GM12865 (cell line): ENCODE data around the gene VSTM5.

Experiments used
- DNase-seq: peaks from one replicate; pipeline ENCODE4 v3.0.0; 2010; ENCODE audit warnings: low read depth
- H3K4me3 ChIP-seq: 2 replicates; pipeline ENCODE4 v1.5.1; 2011; ENCODE audit warnings: mild to moderate bottlenecking, low read depth, low read length, control low read depth
- TF ChIP-seq, protein P1 (sequence below): IDR thresholded peaks from 2 replicates; pipeline ENCODE4 v1.5.1; 2011; ENCODE audit warnings: low read length, control low read depth, low read depth, inconsistent platforms; ENCODE audit not compliant: insufficient read depth; ENCODE audit errors: missing control alignments

The VSTM5 gene

GRCh38 chr11:93832780-93833179 lies 17.6 kb downstream of the VSTM5 start:
- H3K4me3 ChIP-seq: no peak overlapping the region
- no peak for DNase-seq
- TF ChIP-seq, protein P1, sequence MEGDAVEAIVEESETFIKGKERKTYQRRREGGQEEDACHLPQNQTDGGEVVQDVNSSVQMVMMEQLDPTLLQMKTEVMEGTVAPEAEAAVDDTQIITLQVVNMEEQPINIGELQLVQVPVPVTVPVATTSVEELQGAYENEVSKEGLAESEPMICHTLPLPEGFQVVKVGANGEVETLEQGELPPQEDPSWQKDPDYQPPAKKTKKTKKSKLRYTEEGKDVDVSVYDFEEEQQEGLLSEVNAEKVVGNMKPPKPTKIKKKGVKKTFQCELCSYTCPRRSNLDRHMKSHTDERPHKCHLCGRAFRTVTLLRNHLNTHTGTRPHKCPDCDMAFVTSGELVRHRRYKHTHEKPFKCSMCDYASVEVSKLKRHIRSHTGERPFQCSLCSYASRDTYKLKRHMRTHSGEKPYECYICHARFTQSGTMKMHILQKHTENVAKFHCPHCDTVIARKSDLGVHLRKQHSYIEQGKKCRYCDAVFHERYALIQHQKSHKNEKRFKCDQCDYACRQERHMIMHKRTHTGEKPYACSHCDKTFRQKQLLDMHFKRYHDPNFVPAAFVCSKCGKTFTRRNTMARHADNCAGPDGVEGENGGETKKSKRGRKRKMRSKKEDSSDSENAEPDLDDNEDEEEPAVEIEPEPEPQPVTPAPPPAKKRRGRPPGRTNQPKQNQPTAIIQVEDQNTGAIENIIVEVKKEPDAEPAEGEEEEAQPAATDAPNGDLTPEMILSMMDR: no peak

DNA sequence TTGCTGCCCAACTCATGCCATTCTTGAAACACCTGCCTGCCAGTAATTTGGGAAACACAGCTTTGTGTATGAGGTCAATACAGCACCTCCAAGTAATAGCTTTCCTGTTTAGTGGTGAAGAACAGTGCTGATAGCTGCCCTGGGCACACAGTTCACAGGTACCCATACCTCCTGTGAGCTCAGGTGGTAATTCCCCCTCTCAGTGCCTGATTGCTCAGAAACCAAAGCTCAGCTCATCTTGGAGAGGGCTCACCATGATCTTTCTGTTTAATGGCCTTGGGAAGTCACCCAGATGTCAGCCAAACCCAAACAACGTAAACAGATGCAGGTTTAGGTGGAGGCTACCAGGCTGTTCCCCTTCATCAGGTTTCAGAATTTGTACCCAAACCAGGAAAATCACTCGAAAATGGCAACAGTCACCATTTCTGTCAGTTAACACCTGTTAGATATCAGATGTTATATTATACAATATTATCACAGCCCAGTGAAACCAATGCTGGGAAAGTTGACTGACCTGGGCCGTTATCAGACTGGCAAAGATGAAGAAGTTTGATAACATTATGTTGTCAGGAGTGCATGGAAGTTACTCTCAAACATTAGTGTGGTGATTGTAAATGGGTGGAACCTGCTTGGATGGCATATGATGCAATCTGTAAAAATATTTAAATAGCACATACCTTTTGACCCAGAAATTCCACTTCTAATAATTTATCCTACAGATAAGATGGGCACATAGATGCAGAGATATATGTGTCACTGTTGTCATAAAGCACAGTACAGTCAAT lies 18.9 kb downstream of the VSTM5 start:
- H3K4me3 ChIP-seq: no peak overlapping the region
- DNase-seq: no peak
- TF ChIP-seq, protein P1: no peak

DNA sequence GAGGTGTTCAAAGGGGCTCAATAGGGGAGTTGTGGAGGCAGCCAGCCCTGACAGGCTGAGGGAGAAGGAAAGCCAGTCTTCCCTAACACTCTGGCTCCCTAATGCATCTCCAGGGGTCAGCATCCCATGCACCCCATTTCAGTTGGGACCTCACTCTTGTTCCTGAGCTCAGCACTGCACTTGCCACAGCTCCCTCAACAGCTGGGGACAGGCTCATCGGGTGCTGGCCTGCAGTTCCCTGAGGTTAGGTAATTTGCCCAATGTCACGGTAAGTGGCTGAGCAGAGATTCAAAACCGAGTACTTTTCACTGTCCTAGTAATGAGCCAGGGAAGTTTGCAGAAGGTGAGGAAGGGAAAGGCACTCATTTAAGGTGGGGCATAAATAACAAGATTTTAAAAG lies 20.8 kb downstream of the VSTM5 start:
- TF ChIP-seq, protein P1: no peak
- no peak for DNase-seq
- no peak overlapping the region for H3K4me3 ChIP-seq

DNA sequence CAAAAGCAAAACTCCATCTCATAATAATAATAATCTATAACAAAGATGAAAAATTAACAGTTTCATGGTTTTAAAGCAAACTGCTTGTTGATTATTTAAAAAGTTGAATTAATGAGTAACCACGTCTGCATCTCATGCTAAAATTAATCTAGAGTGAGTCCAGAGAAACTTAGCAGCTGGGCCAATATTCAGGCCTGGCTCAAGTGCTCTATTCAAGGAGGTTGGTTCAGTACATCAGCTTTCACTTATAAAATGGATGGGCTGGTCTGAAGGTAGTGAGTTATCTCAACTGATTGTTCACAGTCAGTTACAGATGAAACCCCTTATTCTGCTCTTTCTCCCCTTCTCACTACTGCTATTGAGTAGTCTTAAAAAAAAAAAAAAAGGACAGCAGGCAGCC lies 23.1 kb downstream of the VSTM5 start:
- no peak overlapping the region for H3K4me3 ChIP-seq
- TF ChIP-seq, protein P1: no peak
- no peak for DNase-seq

- DNase-seq: no peak
- TF ChIP-seq, protein P1: no peak
- no peak overlapping the region for H3K4me3 ChIP-seq
Measured at GRCh38 chr11:93823210-93823609, 27.2 kb downstream of the VSTM5 start.

DNA sequence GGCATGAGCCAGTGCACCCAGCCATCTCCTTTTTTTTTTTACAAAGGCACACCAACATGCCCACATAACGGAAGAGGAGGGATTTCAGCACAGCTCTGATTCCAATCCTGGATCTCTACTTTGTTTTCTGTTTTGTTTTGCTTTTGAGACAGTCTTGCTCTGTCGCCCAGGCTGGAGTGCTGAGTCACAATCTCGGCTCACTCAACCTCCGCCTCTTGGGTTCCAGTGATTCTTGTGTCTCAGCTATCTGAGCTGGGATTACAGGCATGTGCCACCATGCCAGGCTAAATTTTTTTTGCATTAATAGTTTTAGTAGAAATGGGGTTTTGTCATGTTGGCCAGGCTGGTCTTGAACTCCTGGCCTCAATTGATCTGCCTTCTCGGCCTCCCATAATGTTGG lies 28.1 kb downstream of the VSTM5 start:
- TF ChIP-seq, protein P1: no peak
- H3K4me3 ChIP-seq: no peak overlapping the region
- DNase-seq: no peak

- DNase-seq: no peak
- H3K4me3 ChIP-seq: no peak overlapping the region
Measured at GRCh38 chr11:93821617-93822016, 28.8 kb downstream of the VSTM5 start.

More at GRCh38 chr11:93821617-93822016, 28.8 kb downstream of the VSTM5 start:
- TF ChIP-seq, protein P1: no peak
